Osteocyte (in vitro differentiated cells): ENCODE results near the gene TUBGCP4. TPM values are rescaled to one million over a fixed set of nuclear protein-coding genes. Genes with fewer than 3 reads are reported as not detected.
A peak's percentile ranks its signal among the peaks of the same experiment; 100 is the strongest.

Experiments used
- DNase-seq: peaks from one replicate; pipeline ENCODE4 v3.0.0; 2021; ENCODE audit warnings: mixed read lengths; ENCODE audit not compliant: unreplicated experiment; ENCODE audit errors: extremely low spot score
- H3K27ac Mint-ChIP-seq: one replicate; pipeline ENCODE4 v1.8.0; 2021; ENCODE audit warnings: mild to moderate bottlenecking, mixed read lengths; ENCODE audit not compliant: unreplicated experiment
- H3K27me3 Mint-ChIP-seq: one replicate; pipeline ENCODE4 v1.8.0; 2021; ENCODE audit warnings: mixed read lengths; ENCODE audit not compliant: unreplicated experiment
- H3K36me3 Mint-ChIP-seq: one replicate; pipeline ENCODE4 v1.8.0; 2021; ENCODE audit warnings: mixed read lengths; ENCODE audit not compliant: unreplicated experiment
- H3K4me1 Mint-ChIP-seq: one replicate; pipeline ENCODE4 v1.8.0; 2021; ENCODE audit warnings: mixed read lengths; ENCODE audit not compliant: unreplicated experiment
- H3K4me3 Mint-ChIP-seq: one replicate; pipeline ENCODE4 v1.8.0; 2021; ENCODE audit warnings: mild to moderate bottlenecking, moderate library complexity, mixed read lengths; ENCODE audit not compliant: unreplicated experiment
- H3K9me3 Mint-ChIP-seq: one replicate; pipeline ENCODE4 v1.8.0; 2021; ENCODE audit warnings: mixed read lengths; ENCODE audit not compliant: unreplicated experiment
- CTCF ChIP-seq: fragments of 200-600 bp; sonication (generic); IDR thresholded peaks from 2 replicates; pipeline ENCODE4 v1.5.0; 2021; ENCODE audit warnings: antibody characterized with exemption, mild to moderate bottlenecking, moderate library complexity
- total RNA-seq: library from RNA; stranded (reverse); gene quantifications from 2 replicates; pipeline ENCODE4 v1.2.1, GENCODE V29; 2021

Gene TUBGCP4
- total RNA-seq, 1 donor from 2014 or later: 19.8 TPM

- TF ChIP-seq CTCF: no peak
- no peak overlapping the region for H3K27ac Mint-ChIP-seq
- no peaks in the 10 kb centered on the region for H3K4me1 Mint-ChIP-seq
- no peak for DNase-seq
- H3K27me3 Mint-ChIP-seq: no peaks in the 10 kb centered on the region
- peaks cover 79% of the 10 kb centered on the region for H3K36me3 Mint-ChIP-seq
- H3K9me3 Mint-ChIP-seq: no peaks in the 10 kb centered on the region
- H3K4me3 Mint-ChIP-seq: no peak overlapping the region
Measured at GRCh38 chr15:43406189-43406588, 35.3 kb downstream of the TUBGCP4 start.

GRCh38 chr15:43406808-43407207 is 35.9 kb downstream of the TUBGCP4 start:
- H3K9me3 Mint-ChIP-seq: no peaks in the 10 kb centered on the region
- peaks cover 80% of the 10 kb centered on the region for H3K36me3 Mint-ChIP-seq
- TF ChIP-seq CTCF: no peak
- H3K4me3 Mint-ChIP-seq: no peak overlapping the region
- no peaks in the 10 kb centered on the region for H3K4me1 Mint-ChIP-seq
- DNase-seq: no peak
- no peak overlapping the region for H3K27ac Mint-ChIP-seq
- no peaks in the 10 kb centered on the region for H3K27me3 Mint-ChIP-seq

- no peak for TF ChIP-seq CTCF
- Mint-ChIP-seq H3K27ac (no peak overlapping the region), H3K4me1 (no peaks in the 10 kb centered on the region), H3K36me3 (peaks cover 80% of the 10 kb centered on the region), H3K4me3 (no peak overlapping the region), H3K9me3 (no peaks in the 10 kb centered on the region), H3K27me3 (no peaks in the 10 kb centered on the region)
- no peak for DNase-seq
Measured at GRCh38 chr15:43408789-43409188, 37.9 kb downstream of the TUBGCP4 start.

- no peaks in the 10 kb centered on the region for H3K9me3 Mint-ChIP-seq
- DNase-seq: no peak
- no peak for TF ChIP-seq CTCF
- no peaks in the 10 kb centered on the region for H3K27me3 Mint-ChIP-seq
- H3K4me3 Mint-ChIP-seq: no peak overlapping the region
- H3K36me3 Mint-ChIP-seq: peaks cover 77% of the 10 kb centered on the region
- H3K27ac Mint-ChIP-seq: peak overlapping the region; percentile 5
- no peaks in the 10 kb centered on the region for H3K4me1 Mint-ChIP-seq
Measured at GRCh38 chr15:43410572-43411214, 39.8 kb downstream of the TUBGCP4 start.

GRCh38 chr15:43412096-43412495 is 41.2 kb downstream of the TUBGCP4 start:
- H3K4me3 Mint-ChIP-seq: no peak overlapping the region
- no peak overlapping the region for H3K27ac Mint-ChIP-seq
- no peaks in the 10 kb centered on the region for H3K4me1 Mint-ChIP-seq

More at GRCh38 chr15:43412096-43412495, 41.2 kb downstream of the TUBGCP4 start:
- TF ChIP-seq CTCF: no peak
- H3K9me3 Mint-ChIP-seq: no peaks in the 10 kb centered on the region
- no peaks in the 10 kb centered on the region for H3K27me3 Mint-ChIP-seq
- peaks cover 73% of the 10 kb centered on the region for H3K36me3 Mint-ChIP-seq
- no peak for DNase-seq
